SK-N-SH (cell line): Measurements from ENCODE around the gene ETFRF1.

ENCODE experiments used
- CTCF ChIP-seq: fragments of 200-600 bp; sonication (generic); IDR thresholded peaks from 2 replicates; pipeline ENCODE4 v1.6.1; 2017; ENCODE audit warnings: antibody characterized with exemption, mild to moderate bottlenecking, moderate library complexity
- EP300 ChIP-seq, 2 experiments: IDR thresholded peaks; 2 replicates each; pipeline versions ENCODE4 v1.4.0 to v1.6.1; 2012; ENCODE audit warnings: borderline replicate concordance in 1 of 2, low read depth in 1 of 2, low read length in 1 of 2
- RAD21 ChIP-seq: IDR thresholded peaks from 2 replicates; pipeline ENCODE4 v1.6.1; 2012; ENCODE audit warnings: mild to moderate bottlenecking, low read length
- RFX5 ChIP-seq: IDR thresholded peaks from 2 replicates; pipeline ENCODE4 v1.6.1; 2012; ENCODE audit warnings: mild to moderate bottlenecking, improper control_type of control experiment, low read length
- RXRA ChIP-seq: IDR thresholded peaks from 2 replicates; pipeline ENCODE4 v1.4.0; 2012; ENCODE audit warnings: low read depth, mild to moderate bottlenecking, borderline replicate concordance
- YY1 ChIP-seq: IDR thresholded peaks from 2 replicates; pipeline ENCODE4 v1.4.0; 2012; ENCODE audit warnings: low read depth, mild to moderate bottlenecking

DNA sequence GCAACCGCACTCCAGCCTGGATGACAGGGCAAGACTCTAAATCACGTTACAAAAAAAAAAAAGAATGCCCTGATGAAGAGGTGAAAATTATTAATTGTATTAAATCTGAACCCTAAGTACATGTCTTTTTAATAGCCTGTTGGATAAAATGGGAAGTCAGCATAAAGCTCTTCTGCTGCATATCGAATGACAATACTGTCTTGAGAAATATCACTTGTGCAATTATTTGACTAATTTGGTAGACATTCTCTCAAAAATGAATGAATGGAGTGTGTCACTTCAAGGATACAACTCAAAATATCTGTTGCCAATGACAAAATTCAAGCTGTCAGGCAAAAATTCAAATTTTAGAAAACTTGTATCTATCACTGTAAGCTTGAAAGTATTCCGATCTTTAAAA lies 39.0 kb upstream of the ETFRF1 start:
- no peak for TF ChIP-seq RFX5
- no peak for TF ChIP-seq YY1
- TF ChIP-seq EP300 (IDR thresholded peaks at IDR 0.05; ENCODE audit: borderline replicate concordance in 1 of 2, low read depth in 1 of 2, low read length in 1 of 2) = no peak
- no peak for TF ChIP-seq RAD21
- no peak for TF ChIP-seq RXRA
- TF ChIP-seq CTCF = no peak
